SK-N-SH (cell line): ENCODE results near the gene TAF4. TPM values are rescaled to one million over a fixed set of nuclear protein-coding genes. Genes with fewer than 3 reads are reported as not detected.

Source experiments
- CTCF ChIA-PET: fragments of 300-600, 350-600 bp; formaldehyde crosslinking; extraction: SDS; loops from one replicate; lab custom pipeline; 2021; lab: Yijun Ruan, JAX
- POLR2A ChIA-PET: fragments of 350-600 bp; sonication (Branson Sonifier 250); formaldehyde crosslinking; extraction: SDS; loops from one replicate; lab custom pipeline; 2020; ENCODE audit warnings: antibody characterized with exemption, inconsistent platforms; lab: Yijun Ruan, JAX
- DNase-seq: peaks from one replicate; pipeline ENCODE4 v3.0.0; 2012
- H2AFZ ChIP-seq: fragments of 200-600 bp; sonication (generic); 2 replicates; pipeline ENCODE4 v1.8.1; 2016; ENCODE audit warnings: antibody characterized with exemption, mild to moderate bottlenecking, low read depth
- H3F3A ChIP-seq: fragments of 200-600 bp; sonication (generic); replicated peaks from 2 replicates; pipeline ENCODE3; 2016; ENCODE audit warnings: antibody characterized with exemption, mild to moderate bottlenecking; ENCODE audit not compliant: insufficient read depth
- H3K27ac ChIP-seq, 2 experiments: fragments of 200-500 bp in 1 of 2; fragments of 200-600 bp in 1 of 2; sonication (Bioruptor generic) in 1 of 2; sonication (generic), shearing (Covaris generic) in 1 of 2; 2 replicates each; pipeline versions ENCODE4 v1.5.1 to v1.6.1; 2014 to 2016; ENCODE audit warnings: low read depth in 2 of 2, inconsistent platforms in 1 of 2, low read length in 1 of 2, mild to moderate bottlenecking in 1 of 2, mixed read lengths in 1 of 2
- H3K27me3 ChIP-seq: fragments of 200-600 bp; sonication (generic), shearing (Covaris generic); 2 replicates; pipeline ENCODE4 v1.6.1; 2016; ENCODE audit warnings: mixed run types; ENCODE audit not compliant: insufficient read depth
- H3K36me3 ChIP-seq, 2 experiments: fragments of 200-500 bp in 1 of 2; fragments of 200-600 bp in 1 of 2; sonication (Bioruptor generic) in 1 of 2; sonication (generic) in 1 of 2; replicated peaks in 1 of 2; 2 replicates each; pipeline versions ENCODE3 to v1.5.1; 2014 to 2016; ENCODE audit warnings: low read length in 1 of 2, mild to moderate bottlenecking in 1 of 2; ENCODE audit not compliant: insufficient read depth in 2 of 2, control insufficient read depth in 1 of 2
- H3K4me1 ChIP-seq, 2 experiments: fragments of 200-500 bp in 1 of 2; fragments of 200-600 bp in 1 of 2; sonication (Bioruptor generic) in 1 of 2; sonication (generic), shearing (Covaris generic) in 1 of 2; 2 replicates each; pipeline versions ENCODE4 v1.5.1 to v1.6.1; 2014 to 2016; ENCODE audit warnings: low read depth in 1 of 2, low read length in 1 of 2, mixed run types in 1 of 2; ENCODE audit not compliant: insufficient read depth in 2 of 2, control insufficient read depth in 1 of 2
- H3K4me2 ChIP-seq: fragments of 200-600 bp; sonication (generic), shearing (Covaris generic); 2 replicates; pipeline ENCODE4 v1.6.1; 2017; ENCODE audit warnings: mixed run types
- H3K4me3 ChIP-seq, 2 experiments: fragments of 200-500 bp in 1 of 2; fragments of 200-600 bp in 1 of 2; sonication (Bioruptor generic) in 1 of 2; sonication (generic), shearing (Covaris generic) in 1 of 2; 2 replicates each; pipeline versions ENCODE4 v1.5.1 to v1.8.1; 2014 to 2016; ENCODE audit warnings: low read depth in 2 of 2, inconsistent platforms in 1 of 2, low read length in 1 of 2, mild to moderate bottlenecking in 1 of 2, mixed read lengths in 1 of 2, moderate library complexity in 1 of 2
- H3K79me2 ChIP-seq: fragments of 200-600 bp; sonication (generic); 2 replicates; pipeline ENCODE4 v1.8.1; 2017; ENCODE audit warnings: mild to moderate bottlenecking; ENCODE audit not compliant: insufficient read depth
- H3K9ac ChIP-seq: fragments of 200-600 bp; sonication (generic); 2 replicates; pipeline ENCODE4 v1.6.1; 2017; ENCODE audit warnings: mixed run types
- H3K9me2 ChIP-seq: fragments of 200-600 bp; sonication (generic); 2 replicates; pipeline ENCODE4 v1.6.1; 2017; ENCODE audit warnings: mixed run types
- H3K9me3 ChIP-seq: fragments of 200-600 bp; sonication (generic); 2 replicates; pipeline ENCODE4 v1.6.1; 2017; ENCODE audit warnings: mixed run types, mild to moderate bottlenecking, moderate library complexity
- H4K20me1 ChIP-seq: fragments of 200-600 bp; sonication (generic); 2 replicates; pipeline ENCODE4 v1.6.1; 2017; ENCODE audit warnings: mild to moderate bottlenecking, mixed run types; ENCODE audit not compliant: insufficient read depth
- EP300 ChIP-seq, 2 experiments: IDR thresholded peaks; 2 replicates each; pipeline versions ENCODE4 v1.4.0 to v1.6.1; 2012; ENCODE audit warnings: borderline replicate concordance in 1 of 2, low read depth in 1 of 2, low read length in 1 of 2
- FOXM1 ChIP-seq: IDR thresholded peaks from 2 replicates; pipeline ENCODE4 v1.4.0; 2012; ENCODE audit warnings: low read depth, mild to moderate bottlenecking
- GABPA ChIP-seq: IDR thresholded peaks from 2 replicates; pipeline ENCODE4 v1.4.0; 2012; ENCODE audit warnings: low read depth, mild to moderate bottlenecking
- REST ChIP-seq: IDR thresholded peaks from 2 replicates; pipeline ENCODE4 v1.6.1; 2012; ENCODE audit warnings: mild to moderate bottlenecking, low read depth, low read length, moderate library complexity
- SIN3A ChIP-seq: IDR thresholded peaks from 2 replicates; pipeline ENCODE4 v1.6.1; 2012; ENCODE audit warnings: low read depth, mild to moderate bottlenecking, low read length, moderate library complexity, borderline replicate concordance
- USF1 ChIP-seq: IDR thresholded peaks from 2 replicates; pipeline ENCODE4 v1.4.0; 2012; ENCODE audit warnings: low read depth, borderline replicate concordance
- YY1 ChIP-seq: IDR thresholded peaks from 2 replicates; pipeline ENCODE4 v1.4.0; 2012; ENCODE audit warnings: low read depth, mild to moderate bottlenecking
- WGBS: methylation state at CpG from one replicate; pipeline ENCODE4 v1.1.6; 2017; ENCODE audit warnings: low lambda C conversion rate; 5-methylcytosine and 5-hydroxymethylcytosine counted together
- polyA plus RNA-seq, 3 experiments: library from polyadenylated mRNA; depleted of rRNA; stranded (reverse); fragments of >200 nt; gene quantifications; 2 replicates each; pipeline ENCODE4 v1.2.3, GENCODE V29; 2012

Gene TAF4
- polyA plus RNA-seq, 1 of the 3 experiments (the other 2 are of a cell fraction): 4.8 TPM

GRCh38 chr20:62051546-62052255, 14.0 kb downstream of the TAF4 start (continued):
- TF ChIP-seq REST (no peak), YY1 (no peak), FOXM1 (no peak), EP300 (IDR thresholded peaks at IDR 0.05; ENCODE audit: borderline replicate concordance in 1 of 2, low read depth in 1 of 2, low read length in 1 of 2) (no peak), USF1 (no peak), SIN3A (no peak)

- Histone ChIP-seq H3K9me2 (no peaks in the 10 kb centered on the region), H3K9me3 (no peaks in the 10 kb centered on the region), H3K4me2 (no peak overlapping the region), H3K27me3 (no peaks in the 10 kb centered on the region), H3K4me3 (no peak overlapping the region), H3K79me2 (peaks cover 67% of the 10 kb centered on the region), H3F3A (no peaks in the 10 kb centered on the region), H3K27ac (no peak overlapping the region; a peak in 1 of 4 replicates), H3K9ac (no peak overlapping the region), H2AFZ (no peak overlapping the region), H3K4me1 (peaks cover 0 to 23% of the 10 kb centered on the region in 2 experiments; a peak in 1 of 4 replicates), H4K20me1 (peaks cover 64% of the 10 kb centered on the region), H3K36me3 (no peaks in the 10 kb centered on the region)
- 94% methylated on average over 12 of the region's 16 CpGs for WGBS
- no peak for TF ChIP-seq GABPA
- POLR2A ChIA-PET: no interaction called here
- no peak for DNase-seq
- CTCF ChIA-PET: no interaction called here
Observed at GRCh38 chr20:62051144-62051543, 14.5 kb downstream of the TAF4 start.
